ENCODE data around the gene CDKN2B. TPM values are rescaled to one million over a fixed set of nuclear protein-coding genes. Genes with fewer than 3 reads are reported as not detected.

CDKN2B gene
- total and polyA plus RNA-seq, 2 of the 4 experiments (the other 2 are of a cell fraction), result 3.6 to 8.2 TPM

GRCh38 chr9:21982861-21983560 is 26.1 kb downstream of the CDKN2B start:
- Histone ChIP-seq H3K4me3 (ENCODE audit: insufficient read depth, low read depth, low read length) (no peak overlapping the region), H3K4ac (ENCODE audit: low read depth, low read length) (no peak overlapping the region), H3K27ac (ENCODE audit: insufficient read depth, low read length) (no peak overlapping the region), H3K14ac (replicated peaks; ENCODE audit: low read depth, low read length) (no peak overlapping the region), H2AK5ac (ENCODE audit: low read depth, low read length) (no peak overlapping the region), H3K27me3 (ENCODE audit: control insufficient read depth, insufficient read depth, low read length) (peaks cover 6% of the 10 kb centered on the region), H3K56ac (ENCODE audit: extremely low read depth, insufficient read depth, low read length) (no peak overlapping the region), H2BK5ac (ENCODE audit: low read depth, low read length, poor library complexity, severe bottlenecking) (no peak overlapping the region), H4K8ac (ENCODE audit: low read depth in 2 of 2, low read length in 2 of 2) (no peak overlapping the region), H3K4me1 (ENCODE audit: control insufficient read depth, insufficient read depth, low read length) (no peaks in the 10 kb centered on the region), H3K9me3 (ENCODE audit: control insufficient read depth, insufficient read depth, low read length) (no peaks in the 10 kb centered on the region), H4K5ac (ENCODE audit: low read depth, low read length) (no peak overlapping the region), H3K18ac (ENCODE audit: low read depth, low read length) (no peak overlapping the region), H3K9ac (ENCODE audit: low read depth, low read length) (no peak overlapping the region), H3K79me1 (ENCODE audit: low read depth in 1 of 2, low read length in 2 of 2) (no peaks in the 10 kb centered on the region), H4K91ac (ENCODE audit: insufficient read depth, low read depth, low read length) (no peak overlapping the region), H3K36me3 (ENCODE audit: control insufficient read depth, insufficient read depth, low read length) (no peaks in the 10 kb centered on the region), H3K23ac (ENCODE audit: low read depth, low read length) (no peak overlapping the region), H3K9me1 (ENCODE audit: insufficient read depth, low read length) (no peaks in the 10 kb centered on the region), H2BK120ac (ENCODE audit: low read depth, low read length) (no peak overlapping the region), H3K4me2 (ENCODE audit: low read depth, low read length) (no peak overlapping the region), H2AK9ac (replicated peaks; ENCODE audit: low read depth, low read length, poor library complexity) (no peak overlapping the region), H2BK15ac (ENCODE audit: low read depth, low read length) (no peak overlapping the region), H2BK20ac (ENCODE audit: low read depth, low read length) (no peak overlapping the region), H2AFZ (replicated peaks; ENCODE audit: low read length, poor library complexity) (no peak overlapping the region), H4K20me1 (ENCODE audit: insufficient read depth, low read length) (no peaks in the 10 kb centered on the region)
- no CpG with 5 or more reads among the region's 1 CpG for WGBS, 2 experiments (ENCODE audit: extremely low coverage in 2 of 2, insufficient read length in 1 of 2)
- DNase-seq (no peak), ATAC-seq (ENCODE audit: low read depth) (no peak)
- ChIA-PET POLR2A (ENCODE audit: unreplicated experiment) (interaction anchor here (0.6 kb wide), 1 partner anchor 657 kb away, joined by 5 read pairs; no protein-coding TSS in a partner anchor), CTCF (interaction anchor here (0.9 kb wide), 1 partner anchor 137 kb away, joined by 3 read pairs; no protein-coding TSS in a partner anchor)
- dilution Hi-C loops (cut with HindIII; ENCODE audit: low sequenced_read_pairs, unreplicated experiment), result no loop called here
- BruUV-seq (replicated peaks), result no TSS peak
- in situ Hi-C loops (cut with MboI; ENCODE audit: low sequenced_read_pairs), result loop anchor here (25.0 kb wide), 1 partner anchor 396 kb away; no protein-coding TSS in a partner anchor
- intact Hi-C loops (cut with micrococcal nuclease), result no loop called here
- no peak for TF ChIP-seq RCOR1 (IDR thresholded peaks at IDR 0.05; ENCODE audit: insufficient replicate concordance, low read length)
- no peak for TF ChIP-seq FOS (IDR thresholded peaks at IDR 0.05; ENCODE audit: low read depth, low read length)
- TF ChIP-seq BHLHE40 (IDR thresholded peaks at IDR 0.05; ENCODE audit: low read depth, low read length), result no peak
- TF ChIP-seq MXI1 (IDR thresholded peaks at IDR 0.05; ENCODE audit: borderline replicate concordance, low read depth, low read length), result no peak
- no peak for TF ChIP-seq RAD21 (IDR thresholded peaks at IDR 0.05; ENCODE audit: low read length)
- TF ChIP-seq, protein P1, sequence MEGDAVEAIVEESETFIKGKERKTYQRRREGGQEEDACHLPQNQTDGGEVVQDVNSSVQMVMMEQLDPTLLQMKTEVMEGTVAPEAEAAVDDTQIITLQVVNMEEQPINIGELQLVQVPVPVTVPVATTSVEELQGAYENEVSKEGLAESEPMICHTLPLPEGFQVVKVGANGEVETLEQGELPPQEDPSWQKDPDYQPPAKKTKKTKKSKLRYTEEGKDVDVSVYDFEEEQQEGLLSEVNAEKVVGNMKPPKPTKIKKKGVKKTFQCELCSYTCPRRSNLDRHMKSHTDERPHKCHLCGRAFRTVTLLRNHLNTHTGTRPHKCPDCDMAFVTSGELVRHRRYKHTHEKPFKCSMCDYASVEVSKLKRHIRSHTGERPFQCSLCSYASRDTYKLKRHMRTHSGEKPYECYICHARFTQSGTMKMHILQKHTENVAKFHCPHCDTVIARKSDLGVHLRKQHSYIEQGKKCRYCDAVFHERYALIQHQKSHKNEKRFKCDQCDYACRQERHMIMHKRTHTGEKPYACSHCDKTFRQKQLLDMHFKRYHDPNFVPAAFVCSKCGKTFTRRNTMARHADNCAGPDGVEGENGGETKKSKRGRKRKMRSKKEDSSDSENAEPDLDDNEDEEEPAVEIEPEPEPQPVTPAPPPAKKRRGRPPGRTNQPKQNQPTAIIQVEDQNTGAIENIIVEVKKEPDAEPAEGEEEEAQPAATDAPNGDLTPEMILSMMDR (conservative IDR thresholded peaks at IDR 0.05; ENCODE audit: low read depth, low read length), result no peak
- TF ChIP-seq USF2 (IDR thresholded peaks at IDR 0.05; ENCODE audit: low read depth, low read length), result no peak
- TF ChIP-seq NFE2L2 (IDR thresholded peaks at IDR 0.05; ENCODE audit: low read depth, low read length), result no peak
- TF ChIP-seq MAFK (IDR thresholded peaks at IDR 0.05; ENCODE audit: low read depth, low read length), result no peak
- TF ChIP-seq, protein P2, sequence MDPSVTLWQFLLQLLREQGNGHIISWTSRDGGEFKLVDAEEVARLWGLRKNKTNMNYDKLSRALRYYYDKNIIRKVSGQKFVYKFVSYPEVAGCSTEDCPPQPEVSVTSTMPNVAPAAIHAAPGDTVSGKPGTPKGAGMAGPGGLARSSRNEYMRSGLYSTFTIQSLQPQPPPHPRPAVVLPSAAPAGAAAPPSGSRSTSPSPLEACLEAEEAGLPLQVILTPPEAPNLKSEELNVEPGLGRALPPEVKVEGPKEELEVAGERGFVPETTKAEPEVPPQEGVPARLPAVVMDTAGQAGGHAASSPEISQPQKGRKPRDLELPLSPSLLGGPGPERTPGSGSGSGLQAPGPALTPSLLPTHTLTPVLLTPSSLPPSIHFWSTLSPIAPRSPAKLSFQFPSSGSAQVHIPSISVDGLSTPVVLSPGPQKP (IDR thresholded peaks at IDR 0.05; ENCODE audit: borderline replicate concordance, low read depth, low read length), result no peak
- TF ChIP-seq CEBPB (IDR thresholded peaks at IDR 0.05; ENCODE audit: low read depth, low read length), result no peak
- TF ChIP-seq POLR2A (IDR thresholded peaks at IDR 0.05; ENCODE audit: low read depth, low read length), result no peak

Data from IMR-90 (cell line).